Dedifferentiated amniotic fluid mesenchymal stem cell (primary cell): ENCODE data around the gene SLC2A6.
A peak's percentile ranks its signal among the peaks of the same experiment; 100 is the strongest.

Experiments
- DNase-seq: peaks from one replicate; pipeline ENCODE4 v3.0.0-alpha.2; 2016; ENCODE audit errors: extremely low spot score

The SLC2A6 gene

GRCh38 chr9:133478851-133479711 lies at the start of gene SLC2A6:
Gene SLC2A6, minus strand, starts transcription at chr9:133479099. Its CDS starts 40 bp downstream, at chr9:133479059.
- DNase-seq = peak; percentile 63

GRCh38 chr9:133528001-133528875 lies 49.3 kb upstream of the SLC2A6 start:
- no peak for DNase-seq

- DNase-seq = no peak
Observed at GRCh38 chr9:133527444-133527920, 48.6 kb upstream of the SLC2A6 start.

- DNase-seq = no peak
Observed at GRCh38 chr9:133526721-133527321, 47.9 kb upstream of the SLC2A6 start.

GRCh38 chr9:133525677-133526076 lies 46.8 kb upstream of the SLC2A6 start:
- no peak for DNase-seq

GRCh38 chr9:133524679-133525228 lies 45.9 kb upstream of the SLC2A6 start, which contains the start of gene MYMK:
Gene MYMK, minus strand, starts transcription at chr9:133524959. Its CDS starts 115 bp downstream, at chr9:133524844.
- DNase-seq = no peak

- DNase-seq = no peak
Observed at GRCh38 chr9:133524146-133524545, 45.2 kb upstream of the SLC2A6 start.

- DNase-seq = no peak
Observed at GRCh38 chr9:133523106-133523505, 44.2 kb upstream of the SLC2A6 start.

GRCh38 chr9:133522073-133522910 lies 43.4 kb upstream of the SLC2A6 start:
- no peak for DNase-seq

- DNase-seq = no peak
Observed at GRCh38 chr9:133521122-133522072, 42.5 kb upstream of the SLC2A6 start.

GRCh38 chr9:133520121-133520835 lies 41.4 kb upstream of the SLC2A6 start:
- no peak for DNase-seq

GRCh38 chr9:133519693-133520092 lies 40.8 kb upstream of the SLC2A6 start:
- DNase-seq = no peak

- no peak for DNase-seq
Observed at GRCh38 chr9:133518706-133519449, 40.0 kb upstream of the SLC2A6 start.

- DNase-seq = no peak
Observed at GRCh38 chr9:133518200-133518599, 39.3 kb upstream of the SLC2A6 start.

- no peak for DNase-seq
Observed at GRCh38 chr9:133517711-133518110, 38.8 kb upstream of the SLC2A6 start.

GRCh38 chr9:133516961-133517350 lies 38.1 kb upstream of the SLC2A6 start:
- DNase-seq = no peak

GRCh38 chr9:133516256-133516960 lies 37.5 kb upstream of the SLC2A6 start:
- no peak for DNase-seq
